Testis (tissue), 3 donors: ENCODE measurements around the gene PRKAG2. TPM values are rescaled to one million over a fixed set of nuclear protein-coding genes. Genes with fewer than 3 reads are reported as not detected.

Source experiments
- DNase-seq: peaks from one replicate; pipeline ENCODE4 v3.0.0-alpha.2; 2019
- H3K27ac ChIP-seq, 2 donors: fragments of 200-600 bp; sonication (generic); one replicate each; pipeline ENCODE4 v1.5.1; 2019
- H3K27me3 ChIP-seq: fragments of 200-600 bp; sonication (generic); one replicate; pipeline ENCODE4 v1.5.1; 2019
- H3K36me3 ChIP-seq: fragments of 200-600 bp; sonication (generic); one replicate; pipeline ENCODE4 v1.5.1; 2017; ENCODE audit warnings: low read depth; ENCODE audit errors: missing control alignments
- H3K4me1 ChIP-seq: fragments of 200-600 bp; sonication (generic); one replicate; pipeline ENCODE4 v1.5.1; 2019
- H3K4me3 ChIP-seq, 2 donors: fragments of 200-600 bp; sonication (generic); one replicate each; pipeline ENCODE4 v1.5.1; 2017 to 2019
- H3K9me3 ChIP-seq: fragments of 200-600 bp; sonication (generic); one replicate; pipeline ENCODE4 v1.5.1; 2017
- CTCF ChIP-seq, 3 experiments: fragments of 450-650 bp in 2 of 3; fragments of 200-600 bp in 1 of 3; sonication (generic) in 1 of 3; IDR thresholded peaks; one replicate each; pipeline ENCODE4 v1.5.1; 2016 to 2019; ENCODE audit warnings: antibody characterized with exemption in 3 of 3, mild to moderate bottlenecking in 2 of 3, moderate library complexity in 1 of 3
- POLR2A ChIP-seq: fragments of 450-650 bp; IDR thresholded peaks from one replicate; pipeline ENCODE4 v1.6.1; 2017; ENCODE audit warnings: antibody characterized with exemption, mild to moderate bottlenecking, moderate library complexity
- WGBS, 2 donors: methylation state at CpG; one replicate each; pipeline ENCODE4 v1.1.5; 2018; 5-methylcytosine and 5-hydroxymethylcytosine counted together
- intact Hi-C: fragments of 100-400 bp; cut with DNase I; formaldehyde crosslinking; loops from one replicate; pipeline ENCODE4 v1.15.1; 2023; ENCODE audit warnings: low total_unique reads
- polyA plus RNA-seq: library from polyadenylated mRNA; stranded (reverse); fragments of 350-450 nt; fragmentation: Illumina TruSeq; extraction: RNeasy Lipid Tissue Mini Kit (QIAGEN cat#74804); gene quantifications from one replicate; pipeline ENCODE4 v1.2.3, GENCODE V29; 2014; ENCODE audit warnings: low read depth, low replicate concordance; ENCODE audit not compliant: insufficient read depth
- total RNA-seq, 2 donors: library from RNA; depleted of rRNA; stranded (reverse); fragments of >200 nt; gene quantifications; one replicate each; pipeline ENCODE4 v1.2.3, GENCODE V29; 2016

PRKAG2 gene
- total and polyA plus RNA-seq, 3 donors from 2014 or later: 27.9 to 28.7 (median 28.6) TPM

DNA sequence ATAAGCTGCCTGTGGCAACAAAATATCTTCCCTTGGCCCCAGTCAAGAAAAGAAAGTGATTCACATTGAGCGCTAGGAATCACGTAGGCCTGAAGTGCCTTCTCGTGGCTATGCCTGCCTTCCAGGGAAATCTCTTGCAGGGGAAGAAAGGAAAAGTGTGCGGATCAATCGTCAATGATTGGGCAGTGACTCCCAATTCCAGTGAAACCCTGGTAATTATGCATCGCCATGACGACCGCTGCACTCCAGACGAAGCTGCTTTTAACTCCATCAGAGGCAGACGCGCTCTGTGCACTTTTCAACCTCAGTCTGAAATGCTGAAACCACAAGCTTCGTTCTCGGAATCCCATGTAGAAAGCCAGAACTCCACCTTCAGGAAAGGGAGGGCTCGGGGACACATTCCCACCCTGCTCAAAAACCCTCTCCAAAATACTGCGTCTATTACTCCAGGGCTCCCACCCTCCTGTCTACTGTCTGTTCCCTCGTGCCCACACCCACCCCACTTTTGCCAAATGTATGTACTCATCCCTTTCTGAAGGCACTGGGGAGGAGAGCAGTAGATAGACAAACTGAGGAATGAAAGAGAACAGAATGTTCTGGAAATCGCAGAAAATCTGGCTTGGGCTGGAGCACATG, 24.2 kb upstream of the PRKAG2 start:
- DNase-seq: peak; percentile 24
- intact Hi-C loops: no loop called here
- Histone ChIP-seq H3K9me3 (no peaks in the 10 kb centered on the region), H3K4me1 (no peaks in the 10 kb centered on the region), H3K27ac (no peak overlapping the region), H3K36me3 (no peaks in the 10 kb centered on the region), H3K27me3 (no peaks in the 10 kb centered on the region), H3K4me3 (no peak overlapping the region)
- WGBS, 2 donors: 41 to 69% methylated on average over 17 of the region's 17 CpGs
- TF ChIP-seq CTCF (IDR thresholded peaks at IDR 0.05) (no peak), POLR2A (no peak)

- no peak overlapping the region for H3K27ac ChIP-seq
- no peaks in the 10 kb centered on the region for H3K27me3 ChIP-seq
- TF ChIP-seq POLR2A (no peak), CTCF (IDR thresholded peaks at IDR 0.05) (no peak)
- intact Hi-C loops: no loop called here
- 80% methylated on average over 5 of the region's 5 CpGs for WGBS, 2 donors
- H3K4me1 ChIP-seq: no peaks in the 10 kb centered on the region
- no peak for DNase-seq
- H3K9me3 ChIP-seq: no peaks in the 10 kb centered on the region
- no peaks in the 10 kb centered on the region for H3K36me3 ChIP-seq
- H3K4me3 ChIP-seq: no peak overlapping the region
Measured at GRCh38 chr7:151900591-151900985, 23.7 kb upstream of the PRKAG2 start.

GRCh38 chr7:151899513-151900360, 22.8 kb upstream of the PRKAG2 start:
- H3K36me3 ChIP-seq: no peaks in the 10 kb centered on the region
- no peak for DNase-seq
- H3K4me3 ChIP-seq: no peak overlapping the region
- no peaks in the 10 kb centered on the region for H3K4me1 ChIP-seq
- intact Hi-C loops: no loop called here
- H3K27me3 ChIP-seq: no peaks in the 10 kb centered on the region
- no peak overlapping the region for H3K27ac ChIP-seq
- no peaks in the 10 kb centered on the region for H3K9me3 ChIP-seq
- WGBS, 2 donors: 88 to 90% methylated on average over 18 of the region's 18 CpGs
- TF ChIP-seq CTCF (IDR thresholded peaks at IDR 0.05) (no peak), POLR2A (no peak)

- DNase-seq: no peak
- 81 to 83% methylated on average over 18 of the region's 18 CpGs for WGBS, 2 donors
- no peaks in the 10 kb centered on the region for H3K36me3 ChIP-seq
- H3K27me3 ChIP-seq: no peaks in the 10 kb centered on the region
- TF ChIP-seq POLR2A (no peak), CTCF (IDR thresholded peaks at IDR 0.05) (no peak)
- no peaks in the 10 kb centered on the region for H3K4me1 ChIP-seq
- intact Hi-C loops: no loop called here
- no peaks in the 10 kb centered on the region for H3K9me3 ChIP-seq
- H3K4me3 ChIP-seq: no peak overlapping the region
- no peak overlapping the region for H3K27ac ChIP-seq
Measured at GRCh38 chr7:151897951-151898686, 21.2 kb upstream of the PRKAG2 start.
